ENCODE results near the gene PARP8. TPM values are rescaled to one million over a fixed set of nuclear protein-coding genes. Genes with fewer than 3 reads are reported as not detected.
"Not testable (repeated sequence)": the region's sequence is repeated elsewhere in the genome, so short reads cannot be mapped to it uniquely, and the experiment has no call there.

Gene PARP8
- total RNA-seq, 1 experiment from 2014 or later: 44.1 TPM

- BruUV-seq (replicated peaks): no TSS peak
- Mint-ChIP-seq H3K27me3 (ENCODE audit: unreplicated experiment) (no peaks in the 10 kb centered on the region), H3K4me3 (ENCODE audit: low read depth, unreplicated experiment) (no peak overlapping the region), H3K36me3 (ENCODE audit: insufficient read depth, unreplicated experiment) (no peaks in the 10 kb centered on the region), H3K9me3 (ENCODE audit: low read depth, unreplicated experiment) (no peaks in the 10 kb centered on the region), H3K4me1 (ENCODE audit: low read depth, unreplicated experiment) (no peaks in the 10 kb centered on the region), H3K27ac (ENCODE audit: unreplicated experiment) (no peak overlapping the region)
- intact Hi-C loops (cut with micrococcal nuclease; ENCODE audit: unreplicated experiment): no loop called here
- CTCF ChIA-PET: no interaction called here
- TF ChIP-seq, protein P1, sequence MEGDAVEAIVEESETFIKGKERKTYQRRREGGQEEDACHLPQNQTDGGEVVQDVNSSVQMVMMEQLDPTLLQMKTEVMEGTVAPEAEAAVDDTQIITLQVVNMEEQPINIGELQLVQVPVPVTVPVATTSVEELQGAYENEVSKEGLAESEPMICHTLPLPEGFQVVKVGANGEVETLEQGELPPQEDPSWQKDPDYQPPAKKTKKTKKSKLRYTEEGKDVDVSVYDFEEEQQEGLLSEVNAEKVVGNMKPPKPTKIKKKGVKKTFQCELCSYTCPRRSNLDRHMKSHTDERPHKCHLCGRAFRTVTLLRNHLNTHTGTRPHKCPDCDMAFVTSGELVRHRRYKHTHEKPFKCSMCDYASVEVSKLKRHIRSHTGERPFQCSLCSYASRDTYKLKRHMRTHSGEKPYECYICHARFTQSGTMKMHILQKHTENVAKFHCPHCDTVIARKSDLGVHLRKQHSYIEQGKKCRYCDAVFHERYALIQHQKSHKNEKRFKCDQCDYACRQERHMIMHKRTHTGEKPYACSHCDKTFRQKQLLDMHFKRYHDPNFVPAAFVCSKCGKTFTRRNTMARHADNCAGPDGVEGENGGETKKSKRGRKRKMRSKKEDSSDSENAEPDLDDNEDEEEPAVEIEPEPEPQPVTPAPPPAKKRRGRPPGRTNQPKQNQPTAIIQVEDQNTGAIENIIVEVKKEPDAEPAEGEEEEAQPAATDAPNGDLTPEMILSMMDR (IDR thresholded peaks at IDR 0.05; ENCODE audit: unreplicated experiment): no peak
- no peak for DNase-seq
Observed at GRCh38 chr5:50687548-50687947, 21.1 kb downstream of the PARP8 start.

- CTCF ChIA-PET: no interaction called here
- no peaks in the 10 kb centered on the region for H3K27me3 Mint-ChIP-seq (ENCODE audit: unreplicated experiment)
- no peaks in the 10 kb centered on the region for H3K36me3 Mint-ChIP-seq (ENCODE audit: insufficient read depth, unreplicated experiment)
- TF ChIP-seq, protein P1 (IDR thresholded peaks at IDR 0.05; ENCODE audit: unreplicated experiment): no peak
- BruUV-seq (replicated peaks): no TSS peak
- H3K9me3 Mint-ChIP-seq (ENCODE audit: low read depth, unreplicated experiment): no peaks in the 10 kb centered on the region
- no peak for DNase-seq
- H3K4me3 Mint-ChIP-seq (ENCODE audit: low read depth, unreplicated experiment): no peak overlapping the region
- H3K27ac Mint-ChIP-seq (ENCODE audit: unreplicated experiment): no peak overlapping the region
- intact Hi-C loops (cut with micrococcal nuclease; ENCODE audit: unreplicated experiment): no loop called here
- H3K4me1 Mint-ChIP-seq (ENCODE audit: low read depth, unreplicated experiment): no peaks in the 10 kb centered on the region
Observed at GRCh38 chr5:50691399-50692016, 25.1 kb downstream of the PARP8 start.

DNA sequence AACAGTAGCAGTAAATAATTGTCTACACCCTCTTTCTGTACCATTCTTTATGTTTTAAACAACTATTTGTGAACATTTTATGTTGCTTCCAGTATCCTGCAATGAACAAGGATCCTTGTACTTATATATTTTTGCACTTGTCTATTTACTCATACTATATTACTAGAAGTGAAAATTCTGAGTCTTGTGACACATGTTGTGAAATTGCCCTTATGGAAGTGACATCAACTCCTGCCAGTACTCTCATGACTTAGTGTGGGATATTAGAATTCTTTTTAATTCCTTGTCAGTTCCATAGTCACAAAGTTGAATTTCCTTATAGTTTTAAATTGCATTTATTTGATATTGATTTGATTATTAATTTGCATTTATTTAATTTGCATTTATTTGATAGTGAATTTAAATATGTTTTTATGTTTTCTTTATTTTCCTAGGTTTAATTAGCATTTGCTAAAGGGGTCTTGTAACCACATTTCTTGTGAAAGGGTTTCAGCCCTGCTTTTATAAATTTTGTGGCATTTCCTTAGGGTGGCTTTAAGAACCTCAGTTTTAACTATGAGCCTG lies 27.7 kb downstream of the PARP8 start:
- CTCF ChIA-PET: no interaction called here
- TF ChIP-seq, protein P1 (IDR thresholded peaks at IDR 0.05; ENCODE audit: unreplicated experiment): no peak
- H3K27me3 Mint-ChIP-seq (ENCODE audit: unreplicated experiment): no peaks in the 10 kb centered on the region
- no peak overlapping the region for H3K27ac Mint-ChIP-seq (ENCODE audit: unreplicated experiment)
- H3K4me3 Mint-ChIP-seq (ENCODE audit: low read depth, unreplicated experiment): no peak overlapping the region
- peaks cover 14% of the 10 kb centered on the region for H3K4me1 Mint-ChIP-seq (ENCODE audit: low read depth, unreplicated experiment)
- intact Hi-C loops (cut with micrococcal nuclease; ENCODE audit: unreplicated experiment): no loop called here
- H3K36me3 Mint-ChIP-seq (ENCODE audit: insufficient read depth, unreplicated experiment): no peaks in the 10 kb centered on the region
- BruUV-seq (replicated peaks): no TSS peak
- DNase-seq: no peak
- H3K9me3 Mint-ChIP-seq (ENCODE audit: low read depth, unreplicated experiment): no peaks in the 10 kb centered on the region

DNA sequence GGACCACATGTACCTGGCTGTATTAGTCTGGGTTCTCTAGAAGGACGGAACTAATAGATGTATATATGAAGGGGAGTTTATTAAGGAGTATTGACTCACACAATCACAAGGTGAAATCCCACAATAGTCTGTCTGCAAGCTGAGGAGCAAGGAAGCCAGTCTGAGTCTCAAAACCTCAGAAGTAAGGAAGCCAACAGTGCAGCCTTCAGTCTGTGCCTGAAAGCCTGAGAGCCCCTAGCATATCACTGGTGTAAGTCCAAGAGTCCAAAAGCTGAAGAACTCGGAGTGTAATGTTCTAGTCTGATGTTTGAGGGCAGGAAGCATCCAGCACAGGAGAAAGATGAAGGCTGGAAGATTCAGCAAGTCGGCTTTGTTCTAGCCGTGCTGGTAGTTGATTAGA lies 28.2 kb downstream of the PARP8 start:
- DNase-seq; CTCF ChIA-PET; H3K27me3 Mint-ChIP-seq (ENCODE audit: unreplicated experiment); BruUV-seq (replicated peaks); H3K36me3 Mint-ChIP-seq (ENCODE audit: insufficient read depth, unreplicated experiment); intact Hi-C loops (cut with micrococcal nuclease; ENCODE audit: unreplicated experiment); H3K27ac Mint-ChIP-seq (ENCODE audit: unreplicated experiment); H3K4me3 Mint-ChIP-seq (ENCODE audit: low read depth, unreplicated experiment); H3K9me3 Mint-ChIP-seq (ENCODE audit: low read depth, unreplicated experiment): not testable (repeated sequence)
- peaks cover 14% of the 10 kb centered on the region for H3K4me1 Mint-ChIP-seq (ENCODE audit: low read depth, unreplicated experiment)

GRCh38 chr5:50697739-50698138 lies 31.3 kb downstream of the PARP8 start:
- no peaks in the 10 kb centered on the region for H3K36me3 Mint-ChIP-seq (ENCODE audit: insufficient read depth, unreplicated experiment)
- intact Hi-C loops (cut with micrococcal nuclease; ENCODE audit: unreplicated experiment): no loop called here
- H3K9me3 Mint-ChIP-seq (ENCODE audit: low read depth, unreplicated experiment): no peaks in the 10 kb centered on the region
- DNase-seq: no peak
- CTCF ChIA-PET: no interaction called here
- peaks cover 18% of the 10 kb centered on the region for H3K4me1 Mint-ChIP-seq (ENCODE audit: low read depth, unreplicated experiment)
- no TSS peak for BruUV-seq (replicated peaks)
- TF ChIP-seq, protein P1 (IDR thresholded peaks at IDR 0.05; ENCODE audit: unreplicated experiment): no peak
- H3K27me3 Mint-ChIP-seq (ENCODE audit: unreplicated experiment): no peaks in the 10 kb centered on the region
- no peak overlapping the region for H3K4me3 Mint-ChIP-seq (ENCODE audit: low read depth, unreplicated experiment)
- peak overlapping the region; percentile 22 for H3K27ac Mint-ChIP-seq (ENCODE audit: unreplicated experiment)

Data from Calu3 (cell line).